Measurements from ENCODE around the gene TMEM69.

GRCh38 chr1:45667321-45668111 lies 20.5 kb upstream of the TMEM69 start:
- TF ChIP-seq CTCF (IDR thresholded peaks at IDR 0.05) (no peak), POLR2A (IDR thresholded peaks at IDR 0.05) (no peak)
